ENCODE data around the gene DOCK4. TPM values are rescaled to one million over a fixed set of nuclear protein-coding genes. Genes with fewer than 3 reads are reported as not detected.

The DOCK4 gene
- polyA plus RNA-seq, 1 donor: 8.1 TPM

DNA sequence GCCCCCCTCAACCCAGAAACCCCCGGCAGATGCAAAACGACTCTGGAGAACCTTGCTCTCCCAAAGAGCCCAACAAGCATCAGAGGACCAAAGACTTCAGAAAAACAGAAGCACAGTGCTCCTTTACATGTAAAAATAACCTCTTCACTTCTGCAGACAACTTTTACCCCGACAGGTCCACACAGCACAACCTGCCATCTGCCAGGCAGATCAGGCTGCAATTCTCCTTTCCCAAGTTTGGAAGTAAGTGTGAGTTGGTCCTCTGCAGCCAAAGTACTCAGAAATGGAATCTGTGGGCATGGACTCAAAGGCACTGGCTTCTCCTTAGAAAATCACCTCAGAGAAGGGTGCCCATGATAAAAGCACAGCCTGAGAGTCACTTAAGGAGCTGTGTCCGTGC, 26.0 kb downstream of the DOCK4 start:
- Histone ChIP-seq H3K27me3 (ENCODE audit: control insufficient read depth, insufficient read depth, low read length) (no peaks in the 10 kb centered on the region), H3K4me3 (ENCODE audit: low read length) (no peak overlapping the region), H3K27ac (ENCODE audit: low read length) (no peak overlapping the region), H3K9me3 (ENCODE audit: control insufficient read depth, low read depth, low read length) (no peaks in the 10 kb centered on the region), H3K36me3 (ENCODE audit: control insufficient read depth, insufficient read depth, low read length) (no peaks in the 10 kb centered on the region), H3K4me1 (ENCODE audit: control insufficient read depth, insufficient read depth, low read length) (no peaks in the 10 kb centered on the region)
- DNase-seq: no peak
- WGBS (ENCODE audit: insufficient coverage, low lambda C conversion rate): no CpG with 5 or more reads among the region's 4 CpGs

DNA sequence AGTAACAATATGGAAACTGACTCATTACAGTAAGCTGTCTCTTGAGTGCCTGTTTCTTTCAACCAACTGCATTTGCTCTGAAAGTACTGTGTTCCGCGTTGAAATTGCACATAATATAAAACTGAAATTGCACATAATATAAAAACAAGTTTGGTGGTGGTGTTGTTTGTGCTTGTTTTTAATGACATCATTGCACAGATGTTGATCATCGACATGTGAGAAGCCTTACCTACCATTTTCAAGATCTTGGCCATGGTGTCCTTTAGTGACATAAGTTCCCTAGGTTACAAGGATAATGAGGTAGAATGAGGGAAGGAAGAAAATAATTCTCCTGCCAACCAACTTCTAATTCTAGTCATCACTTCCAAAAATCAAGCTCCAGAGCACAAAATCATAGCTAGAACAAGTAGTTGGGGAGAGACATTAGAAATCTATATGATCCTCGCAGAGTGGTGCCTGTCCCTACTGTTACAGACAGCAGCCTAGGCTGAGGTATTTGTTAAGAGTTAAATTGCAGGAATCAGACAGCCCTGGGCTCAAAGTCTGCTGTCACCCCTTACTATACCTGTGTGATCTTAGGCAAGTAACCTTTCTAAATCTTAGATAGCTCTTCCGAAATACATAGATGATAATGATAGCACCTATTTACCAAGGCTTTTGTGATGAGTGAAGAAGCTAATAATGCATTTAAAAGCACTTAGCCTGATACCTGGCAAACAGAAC, 29.3 kb downstream of the DOCK4 start:
- no CpG with 5 or more reads among the region's 5 CpGs for WGBS (ENCODE audit: insufficient coverage, low lambda C conversion rate)
- H3K4me3 ChIP-seq (ENCODE audit: low read length): no peak overlapping the region
- H3K9me3 ChIP-seq (ENCODE audit: control insufficient read depth, low read depth, low read length): no peaks in the 10 kb centered on the region
- no peaks in the 10 kb centered on the region for H3K27me3 ChIP-seq (ENCODE audit: control insufficient read depth, insufficient read depth, low read length)
- no peaks in the 10 kb centered on the region for H3K36me3 ChIP-seq (ENCODE audit: control insufficient read depth, insufficient read depth, low read length)
- H3K4me1 ChIP-seq (ENCODE audit: control insufficient read depth, insufficient read depth, low read length): no peaks in the 10 kb centered on the region
- H3K27ac ChIP-seq (ENCODE audit: low read length): no peak overlapping the region
- DNase-seq: no peak

DNA sequence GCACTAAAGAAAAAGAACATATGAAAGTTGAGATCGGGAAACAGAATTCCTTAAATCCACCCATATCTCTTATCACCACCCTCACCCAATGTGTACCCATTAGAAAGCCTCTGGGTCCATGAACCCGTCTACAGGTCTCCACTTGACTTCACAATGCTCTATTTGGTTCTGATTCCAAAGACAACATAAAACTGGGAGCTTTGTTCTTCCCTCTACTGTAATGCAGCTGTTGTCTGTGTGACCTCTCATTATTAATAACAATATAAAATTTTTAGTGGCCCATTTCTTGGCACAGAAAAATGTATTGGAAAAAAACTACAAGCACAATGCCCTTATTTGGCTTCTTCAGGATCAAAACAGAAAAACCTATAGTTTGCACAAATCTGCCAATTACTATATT, 30.0 kb downstream of the DOCK4 start:
- no peaks in the 10 kb centered on the region for H3K9me3 ChIP-seq (ENCODE audit: control insufficient read depth, low read depth, low read length)
- WGBS (ENCODE audit: insufficient coverage, low lambda C conversion rate): no CpG with 5 or more reads among the region's 2 CpGs
- no peaks in the 10 kb centered on the region for H3K4me1 ChIP-seq (ENCODE audit: control insufficient read depth, insufficient read depth, low read length)
- no peaks in the 10 kb centered on the region for H3K36me3 ChIP-seq (ENCODE audit: control insufficient read depth, insufficient read depth, low read length)
- no peak overlapping the region for H3K4me3 ChIP-seq (ENCODE audit: low read length)
- no peak for DNase-seq
- H3K27me3 ChIP-seq (ENCODE audit: control insufficient read depth, insufficient read depth, low read length): no peaks in the 10 kb centered on the region
- no peak overlapping the region for H3K27ac ChIP-seq (ENCODE audit: low read length)

DNA sequence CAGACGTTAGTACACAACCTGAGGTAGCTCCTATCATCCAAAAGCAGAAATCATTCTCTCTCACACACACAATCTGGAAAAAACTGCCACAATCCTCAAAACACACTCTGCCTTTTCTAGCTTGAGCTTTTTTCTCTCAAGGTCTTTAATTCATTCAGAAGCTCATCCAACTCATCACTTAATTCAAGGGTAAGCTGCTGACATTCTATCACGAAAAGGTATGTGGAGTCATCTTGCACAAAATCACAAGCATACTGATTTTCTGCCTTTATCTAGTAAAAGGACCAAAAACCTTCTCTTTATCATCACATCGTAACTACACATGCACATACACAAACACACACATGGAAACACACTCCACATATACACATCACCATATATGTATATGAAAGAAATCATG, 32.0 kb downstream of the DOCK4 start:
- Histone ChIP-seq H3K36me3 (ENCODE audit: control insufficient read depth, insufficient read depth, low read length) (no peaks in the 10 kb centered on the region), H3K27me3 (ENCODE audit: control insufficient read depth, insufficient read depth, low read length) (no peaks in the 10 kb centered on the region), H3K4me1 (ENCODE audit: control insufficient read depth, insufficient read depth, low read length) (no peaks in the 10 kb centered on the region), H3K27ac (ENCODE audit: low read length) (no peak overlapping the region), H3K9me3 (ENCODE audit: control insufficient read depth, low read depth, low read length) (no peaks in the 10 kb centered on the region), H3K4me3 (ENCODE audit: low read length) (no peak overlapping the region)
- no CpG with 5 or more reads among the region's 3 CpGs for WGBS (ENCODE audit: insufficient coverage, low lambda C conversion rate)
- DNase-seq: no peak

- Histone ChIP-seq H3K27me3 (ENCODE audit: control insufficient read depth, insufficient read depth, low read length) (no peaks in the 10 kb centered on the region), H3K27ac (ENCODE audit: low read length) (no peak overlapping the region)
- no CpG with 5 or more reads among the region's 4 CpGs for WGBS (ENCODE audit: insufficient coverage, low lambda C conversion rate)
These were observed 32.7 kb downstream of the DOCK4 start for GRCh38 chr7:112173568-112173905.

GRCh38 chr7:112172870-112173567, 33.2 kb downstream of the DOCK4 start:
- WGBS (ENCODE audit: insufficient coverage, low lambda C conversion rate): 81% methylated on average over 2 of the region's 8 CpGs
- no peaks in the 10 kb centered on the region for H3K9me3 ChIP-seq (ENCODE audit: control insufficient read depth, low read depth, low read length)
- H3K27ac ChIP-seq (ENCODE audit: low read length): no peak overlapping the region

More at GRCh38 chr7:112173568-112173905, 32.7 kb downstream of the DOCK4 start:
- Histone ChIP-seq H3K4me1 (ENCODE audit: control insufficient read depth, insufficient read depth, low read length) (no peaks in the 10 kb centered on the region), H3K36me3 (ENCODE audit: control insufficient read depth, insufficient read depth, low read length) (no peaks in the 10 kb centered on the region), H3K4me3 (ENCODE audit: low read length) (no peak overlapping the region), H3K9me3 (ENCODE audit: control insufficient read depth, low read depth, low read length) (no peaks in the 10 kb centered on the region)
- no peak for DNase-seq

GRCh38 chr7:112171673-112172072, 34.5 kb downstream of the DOCK4 start:
- H3K27ac ChIP-seq (ENCODE audit: low read length): no peak overlapping the region
- no peaks in the 10 kb centered on the region for H3K27me3 ChIP-seq (ENCODE audit: control insufficient read depth, insufficient read depth, low read length)
- DNase-seq: no peak
- no peak overlapping the region for H3K4me3 ChIP-seq (ENCODE audit: low read length)
- no peaks in the 10 kb centered on the region for H3K9me3 ChIP-seq (ENCODE audit: control insufficient read depth, low read depth, low read length)
- no peaks in the 10 kb centered on the region for H3K4me1 ChIP-seq (ENCODE audit: control insufficient read depth, insufficient read depth, low read length)
- no peaks in the 10 kb centered on the region for H3K36me3 ChIP-seq (ENCODE audit: control insufficient read depth, insufficient read depth, low read length)
- no CpG with 5 or more reads among the region's 1 CpG for WGBS (ENCODE audit: insufficient coverage, low lambda C conversion rate)

More at GRCh38 chr7:112172870-112173567, 33.2 kb downstream of the DOCK4 start:
- Histone ChIP-seq H3K4me1 (ENCODE audit: control insufficient read depth, insufficient read depth, low read length) (no peaks in the 10 kb centered on the region), H3K4me3 (ENCODE audit: low read length) (no peak overlapping the region), H3K27me3 (ENCODE audit: control insufficient read depth, insufficient read depth, low read length) (no peaks in the 10 kb centered on the region), H3K36me3 (ENCODE audit: control insufficient read depth, insufficient read depth, low read length) (no peaks in the 10 kb centered on the region)
- no peak for DNase-seq

GRCh38 chr7:112168915-112169314, 37.3 kb downstream of the DOCK4 start:
- Histone ChIP-seq H3K9me3 (ENCODE audit: control insufficient read depth, low read depth, low read length) (no peaks in the 10 kb centered on the region), H3K4me1 (ENCODE audit: control insufficient read depth, insufficient read depth, low read length) (no peaks in the 10 kb centered on the region), H3K27ac (ENCODE audit: low read length) (no peak overlapping the region), H3K4me3 (ENCODE audit: low read length) (no peak overlapping the region), H3K36me3 (ENCODE audit: control insufficient read depth, insufficient read depth, low read length) (no peaks in the 10 kb centered on the region), H3K27me3 (ENCODE audit: control insufficient read depth, insufficient read depth, low read length) (no peaks in the 10 kb centered on the region)
- DNase-seq: no peak
- WGBS (ENCODE audit: insufficient coverage, low lambda C conversion rate): no CpG with 5 or more reads among the region's 2 CpGs

- WGBS (ENCODE audit: insufficient coverage, low lambda C conversion rate): no CpG with 5 or more reads among the region's 3 CpGs
- Histone ChIP-seq H3K9me3 (ENCODE audit: control insufficient read depth, low read depth, low read length) (peaks cover under 1% of the 10 kb centered on the region), H3K36me3 (ENCODE audit: control insufficient read depth, insufficient read depth, low read length) (no peaks in the 10 kb centered on the region), H3K4me3 (ENCODE audit: low read length) (no peak overlapping the region), H3K27me3 (ENCODE audit: control insufficient read depth, insufficient read depth, low read length) (no peaks in the 10 kb centered on the region), H3K4me1 (ENCODE audit: control insufficient read depth, insufficient read depth, low read length) (peaks cover 3% of the 10 kb centered on the region), H3K27ac (ENCODE audit: low read length) (no peak overlapping the region)
- no peak for DNase-seq
These were observed 39.1 kb downstream of the DOCK4 start for GRCh38 chr7:112167147-112167546.

GRCh38 chr7:112162784-112163506, 43.3 kb downstream of the DOCK4 start:
- no peaks in the 10 kb centered on the region for H3K36me3 ChIP-seq (ENCODE audit: control insufficient read depth, insufficient read depth, low read length)
- peaks cover 3% of the 10 kb centered on the region for H3K4me1 ChIP-seq (ENCODE audit: control insufficient read depth, insufficient read depth, low read length)
- no peak overlapping the region for H3K4me3 ChIP-seq (ENCODE audit: low read length)
- WGBS (ENCODE audit: insufficient coverage, low lambda C conversion rate): 20% methylated on average over 2 of the region's 6 CpGs
- H3K9me3 ChIP-seq (ENCODE audit: control insufficient read depth, low read depth, low read length): peaks cover 2% of the 10 kb centered on the region
- H3K27ac ChIP-seq (ENCODE audit: low read length): no peak overlapping the region
- no peak for DNase-seq
- H3K27me3 ChIP-seq (ENCODE audit: control insufficient read depth, insufficient read depth, low read length): no peaks in the 10 kb centered on the region
